Measurements from ENCODE around the gene SIPA1L3. TPM values are rescaled to one million over a fixed set of nuclear protein-coding genes. Genes with fewer than 3 reads are reported as not detected.

Gene SIPA1L3
- total RNA-seq, 1 experiment from 2014 or later, result 66.3 TPM

GRCh38 chr19:38210458-38210987, 303.5 kb downstream of the SIPA1L3 start:
- no peak overlapping the region for H3K27ac ChIP-seq (ENCODE audit: low read length)
- H3K27me3 ChIP-seq (ENCODE audit: control insufficient read depth, insufficient read depth, low read length), result no peaks in the 10 kb centered on the region
- TF ChIP-seq, protein P1, sequence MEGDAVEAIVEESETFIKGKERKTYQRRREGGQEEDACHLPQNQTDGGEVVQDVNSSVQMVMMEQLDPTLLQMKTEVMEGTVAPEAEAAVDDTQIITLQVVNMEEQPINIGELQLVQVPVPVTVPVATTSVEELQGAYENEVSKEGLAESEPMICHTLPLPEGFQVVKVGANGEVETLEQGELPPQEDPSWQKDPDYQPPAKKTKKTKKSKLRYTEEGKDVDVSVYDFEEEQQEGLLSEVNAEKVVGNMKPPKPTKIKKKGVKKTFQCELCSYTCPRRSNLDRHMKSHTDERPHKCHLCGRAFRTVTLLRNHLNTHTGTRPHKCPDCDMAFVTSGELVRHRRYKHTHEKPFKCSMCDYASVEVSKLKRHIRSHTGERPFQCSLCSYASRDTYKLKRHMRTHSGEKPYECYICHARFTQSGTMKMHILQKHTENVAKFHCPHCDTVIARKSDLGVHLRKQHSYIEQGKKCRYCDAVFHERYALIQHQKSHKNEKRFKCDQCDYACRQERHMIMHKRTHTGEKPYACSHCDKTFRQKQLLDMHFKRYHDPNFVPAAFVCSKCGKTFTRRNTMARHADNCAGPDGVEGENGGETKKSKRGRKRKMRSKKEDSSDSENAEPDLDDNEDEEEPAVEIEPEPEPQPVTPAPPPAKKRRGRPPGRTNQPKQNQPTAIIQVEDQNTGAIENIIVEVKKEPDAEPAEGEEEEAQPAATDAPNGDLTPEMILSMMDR (IDR thresholded peaks at IDR 0.05), result no peak
- no peak for TF ChIP-seq TCF7L2 (IDR thresholded peaks at IDR 0.05; ENCODE audit: low read depth, low read length)
- in situ Hi-C loops (cut with HindIII; ENCODE audit: low pct_unique_long_range_greater_than_20kb, low sequenced_read_pairs), result no loop called here
- ATAC-seq (peak; percentile 6; the same call in 1 of the 2 replicates), DNase-seq (ENCODE audit: low read depth, low spot score) (no peak)
- intact Hi-C loops (cut with micrococcal nuclease; ENCODE audit: unreplicated experiment), result no loop called here
- H3K9me3 ChIP-seq (ENCODE audit: control insufficient read depth, insufficient read depth, low read depth, low read length), result no peaks in the 10 kb centered on the region
- peaks cover 18% of the 10 kb centered on the region for H3K4me1 ChIP-seq (ENCODE audit: control insufficient read depth, insufficient read depth, low read length)
- H3K4me3 ChIP-seq (ENCODE audit: low read depth in 2 of 2, low read length in 2 of 2), result no peak overlapping the region
- BruUV-seq (replicated peaks), result no TSS peak
- H3K36me3 ChIP-seq (ENCODE audit: control insufficient read depth, insufficient read depth, low read length), result no peaks in the 10 kb centered on the region
- CTCF ChIA-PET, result no interaction called here
- POLR2A ChIA-PET, result no interaction called here

DNA sequence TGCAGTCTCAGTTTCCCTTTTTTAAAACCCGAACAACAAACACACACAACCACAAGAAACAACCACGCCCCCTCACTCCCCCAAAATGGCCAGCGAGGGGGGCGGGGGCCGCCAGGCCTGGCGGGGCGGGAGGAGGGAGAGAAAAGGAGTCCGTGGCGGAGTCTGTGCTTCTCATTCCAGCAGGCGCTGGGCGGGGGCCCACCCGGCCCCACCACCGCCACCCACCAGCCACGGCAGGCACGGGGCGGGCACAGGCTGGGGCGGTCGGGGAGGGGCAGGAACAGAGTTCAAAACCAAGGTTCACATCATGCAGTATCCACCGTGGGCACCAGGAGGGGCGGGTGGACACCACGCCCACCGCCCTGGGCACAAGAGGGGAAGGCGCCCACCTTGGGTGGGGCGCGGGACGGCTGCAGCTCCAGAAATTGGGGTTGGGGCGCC, 304.2 kb downstream of the SIPA1L3 start:
- no TSS peak for BruUV-seq (replicated peaks)
- Histone ChIP-seq H3K36me3 (ENCODE audit: control insufficient read depth, insufficient read depth, low read length) (no peaks in the 10 kb centered on the region), H3K4me1 (ENCODE audit: control insufficient read depth, insufficient read depth, low read length) (peaks cover 18% of the 10 kb centered on the region), H3K27me3 (ENCODE audit: control insufficient read depth, insufficient read depth, low read length) (no peaks in the 10 kb centered on the region), H3K4me3 (ENCODE audit: low read depth in 2 of 2, low read length in 2 of 2) (no peak overlapping the region), H3K9me3 (ENCODE audit: control insufficient read depth, insufficient read depth, low read depth, low read length) (no peaks in the 10 kb centered on the region), H3K27ac (ENCODE audit: low read length) (no peak overlapping the region)
- DNase-seq (ENCODE audit: low read depth, low spot score), result no peak
- TF ChIP-seq, protein P1 (IDR thresholded peaks at IDR 0.05), result no peak
- TF ChIP-seq TCF7L2 (IDR thresholded peaks at IDR 0.05; ENCODE audit: low read depth, low read length) (no peak), REST (IDR thresholded peaks at IDR 0.05; ENCODE audit: insufficient read depth in 1 of 2, low read depth in 2 of 2, low read length in 1 of 2) (no peak), SIN3A (IDR thresholded peaks at IDR 0.05; ENCODE audit: borderline replicate concordance, insufficient read depth, low read depth, low read length) (no peak), POLR2AphosphoS5 (IDR thresholded peaks at IDR 0.05; ENCODE audit: low read depth, low read length) (no peak)
- intact Hi-C loops (cut with micrococcal nuclease; ENCODE audit: unreplicated experiment), result no loop called here
- POLR2A ChIA-PET, result no interaction called here
- CTCF ChIA-PET, result no interaction called here
- ATAC-seq, result no peak
- in situ Hi-C loops (cut with HindIII; ENCODE audit: low pct_unique_long_range_greater_than_20kb, low sequenced_read_pairs), result no loop called here

All from Panc1 (cell line).